GM12878 (cell line): ENCODE results near the gene UNC50.

ENCODE experiments used
- BHLHE40 ChIP-seq, 2 experiments: fragments of 450-650 bp in 1 of 2; IDR thresholded peaks; 2 replicates each; pipeline ENCODE4 v1.6.1; 2011 to 2017; ENCODE audit warnings: low read depth in 2 of 2, borderline replicate concordance in 1 of 2, improper control_type of control experiment in 1 of 2, low read length in 1 of 2, mild to moderate bottlenecking in 1 of 2
- CBX5 ChIP-seq: sonication (generic); IDR thresholded peaks from 2 replicates; pipeline ENCODE4 v1.6.1; 2016; ENCODE audit warnings: low read depth, moderate library complexity, mild to moderate bottlenecking, inconsistent platforms
- CREM ChIP-seq: IDR thresholded peaks from 2 replicates; pipeline ENCODE4 v1.6.1; 2014; ENCODE audit warnings: antibody characterized with exemption, low read depth
- CTCF ChIP-seq, 3 experiments: IDR thresholded peaks in 2 of 3; conservative IDR thresholded peaks in 1 of 3; 2 replicates each; pipeline ENCODE4 v1.5.1; 2011; ENCODE audit warnings: low read depth in 3 of 3, low read length in 3 of 3, mild to moderate bottlenecking in 3 of 3, control low read depth in 2 of 3, moderate library complexity in 2 of 3, inconsistent platforms in 1 of 3, mixed read lengths in 1 of 3; ENCODE audit not compliant: control insufficient read depth in 2 of 3, insufficient read depth in 1 of 3; ENCODE audit errors: extremely low read depth in 1 of 3
- HDGF ChIP-seq: fragments of 450-650 bp; IDR thresholded peaks from 2 replicates; pipeline ENCODE4 v1.6.1; 2016; ENCODE audit warnings: antibody characterized with exemption
- JUNB ChIP-seq: IDR thresholded peaks from 2 replicates; pipeline ENCODE4 v1.6.1; 2016; ENCODE audit warnings: antibody characterized with exemption, mild to moderate bottlenecking
- NR2C2 ChIP-seq: IDR thresholded peaks from 2 replicates; pipeline ENCODE4 v1.6.1; 2011; ENCODE audit warnings: borderline replicate concordance, low read depth; ENCODE audit not compliant: control insufficient read depth, insufficient read length
- POLR2AphosphoS5 ChIP-seq: IDR thresholded peaks from 2 replicates; pipeline ENCODE4 v1.6.1; 2011; ENCODE audit warnings: mild to moderate bottlenecking, low read length, inconsistent platforms
- SPI1 ChIP-seq: IDR thresholded peaks from 2 replicates; pipeline ENCODE4 v1.6.1; 2011; ENCODE audit warnings: low read depth, mild to moderate bottlenecking, low read length, moderate library complexity, borderline replicate concordance; ENCODE audit not compliant: insufficient read depth
- TCF7 ChIP-seq: IDR thresholded peaks from 2 replicates; pipeline ENCODE4 v1.6.1; 2014; ENCODE audit warnings: antibody characterized with exemption, borderline replicate concordance
- YY1 ChIP-seq: IDR thresholded peaks from 2 replicates; pipeline ENCODE4 v1.6.1; 2011; ENCODE audit warnings: low read depth, mild to moderate bottlenecking, low read length

DNA sequence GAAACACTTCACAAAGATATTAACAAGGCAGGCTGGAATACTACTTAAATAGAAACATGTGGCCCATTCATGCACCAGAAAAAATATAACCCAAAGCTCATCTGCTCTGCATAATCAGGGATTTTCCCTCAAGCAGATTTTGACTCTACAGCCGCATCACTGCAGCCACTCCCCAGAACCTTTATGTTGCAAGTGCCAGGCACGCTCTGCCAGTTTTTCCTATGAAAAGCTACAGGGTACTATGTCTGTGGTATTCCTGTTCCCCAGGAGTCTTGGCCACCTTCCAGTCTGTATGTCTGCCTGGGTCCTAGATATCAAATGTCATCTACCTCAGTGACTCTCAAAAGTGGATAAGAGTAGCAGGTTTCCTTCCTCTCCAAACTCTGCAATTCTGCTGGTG, 3.8 kb upstream of the UNC50 start:
- TF ChIP-seq YY1 (no peak), POLR2AphosphoS5 (no peak), BHLHE40 (IDR thresholded peaks at IDR 0.05; ENCODE audit: borderline replicate concordance in 1 of 2, low read depth in 2 of 2, low read length in 1 of 2) (no peak), HDGF (no peak), TCF7 (no peak), CBX5 (no peak), CTCF (IDR thresholded peaks at IDR 0.05 in 2 of 3, conservative IDR thresholded peaks at IDR 0.05 in 1 of 3; ENCODE audit: control insufficient read depth in 2 of 3, extremely low read depth in 1 of 3, insufficient read depth in 1 of 3, low read depth in 3 of 3, low read length in 3 of 3) (no peak), JUNB (no peak), NR2C2 (no peak), SPI1 (no peak), CREM (no peak)
